Measurements from ENCODE around the gene PCNX2. TPM values are rescaled to one million over a fixed set of nuclear protein-coding genes. Genes with fewer than 3 reads are reported as not detected.

The PCNX2 gene
- total RNA-seq, 1 experiment from 2014 or later: 15.3 TPM

DNA sequence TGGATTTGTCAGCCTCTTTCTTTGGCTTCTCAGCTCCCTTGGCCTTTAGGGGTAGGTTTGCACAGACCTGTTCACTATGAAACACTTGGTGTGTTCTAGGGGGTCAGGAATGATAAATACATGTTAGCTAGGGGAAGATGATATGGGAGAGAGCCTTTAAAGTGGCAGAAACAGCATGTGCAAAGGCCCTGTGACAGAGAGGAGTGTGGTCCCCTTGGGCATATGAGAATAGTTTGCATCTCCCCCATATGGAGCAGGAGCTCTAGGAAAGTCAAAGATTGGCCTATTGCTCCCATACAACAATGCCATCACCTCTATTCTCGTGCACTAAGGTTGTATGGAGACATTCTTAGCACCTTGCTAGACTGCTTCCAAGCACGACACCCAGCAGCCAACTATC is 355.8 kb downstream of the PCNX2 start:
- no peaks in the 10 kb centered on the region for H3K36me3 ChIP-seq (ENCODE audit: control insufficient read depth in 1 of 2, insufficient read depth in 2 of 2, low read length in 2 of 2)
- no peak for DNase-seq (ENCODE audit: low read depth, low spot score)
- H4K20me1 ChIP-seq (ENCODE audit: insufficient read depth): no peaks in the 10 kb centered on the region
- H3K4me3 ChIP-seq (replicated peaks in 1 of 2; ENCODE audit: low read depth in 1 of 2, low read length in 2 of 2): no peak overlapping the region
- no peak overlapping the region for H3K27ac ChIP-seq (ENCODE audit: low read depth, low read length)
- intact Hi-C loops (cut with micrococcal nuclease): no loop called here
- H3K4me2 ChIP-seq (ENCODE audit: low read length): no peak overlapping the region
- no peak for ATAC-seq
- H3K4me1 ChIP-seq (ENCODE audit: control insufficient read depth in 1 of 2, insufficient read depth in 2 of 2, low read length in 2 of 2): no peaks in the 10 kb centered on the region
- H3K79me2 ChIP-seq (ENCODE audit: insufficient read depth, low read length): no peaks in the 10 kb centered on the region
- POLR2A ChIA-PET: no interaction called here
- no peaks in the 10 kb centered on the region for H3K27me3 ChIP-seq (ENCODE audit: insufficient read depth, low read length)
- H2AFZ ChIP-seq (ENCODE audit: low read depth, low read length, poor library complexity, severe bottlenecking): no peak overlapping the region
- TF ChIP-seq, protein P1, sequence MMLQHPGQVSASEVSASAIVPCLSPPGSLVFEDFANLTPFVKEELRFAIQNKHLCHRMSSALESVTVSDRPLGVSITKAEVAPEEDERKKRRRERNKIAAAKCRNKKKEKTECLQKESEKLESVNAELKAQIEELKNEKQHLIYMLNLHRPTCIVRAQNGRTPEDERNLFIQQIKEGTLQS (IDR thresholded peaks at IDR 0.05): no peak
- TF ChIP-seq SP1 (IDR thresholded peaks at IDR 0.05; ENCODE audit: low read depth) (no peak), POLR2AphosphoS5 (IDR thresholded peaks at IDR 0.05; ENCODE audit: low read depth, low read length) (no peak), FOSL1 (IDR thresholded peaks at IDR 0.05; ENCODE audit: low read depth) (no peak), CEBPB (IDR thresholded peaks at IDR 0.05; ENCODE audit: low read depth) (no peak), ZFX (IDR thresholded peaks at IDR 0.05) (no peak), SRF (IDR thresholded peaks at IDR 0.05; ENCODE audit: low read depth) (no peak), POLR2A (IDR thresholded peaks at IDR 0.05; ENCODE audit: borderline replicate concordance, extremely low read depth, insufficient read depth, insufficient read length) (no peak), JUND (IDR thresholded peaks at IDR 0.05) (no peak), RAD21 (IDR thresholded peaks at IDR 0.05; ENCODE audit: low read depth) (no peak)
- RAD21 ChIA-PET (ENCODE audit: low non-redundant PET in 1 of 2, low total read pairs in 2 of 2, uncharacterized antibody in 2 of 2, unreplicated experiment in 2 of 2): no interaction called here
- H3K9me3 ChIP-seq (ENCODE audit: control insufficient read depth in 1 of 2, insufficient read depth in 1 of 2, low read depth in 1 of 2, low read length in 2 of 2): no peaks in the 10 kb centered on the region
- no peak overlapping the region for H3K9ac ChIP-seq (ENCODE audit: low read length)
- CTCF ChIA-PET: no interaction called here
- H3K9me2 ChIP-seq (ENCODE audit: insufficient read depth): no peaks in the 10 kb centered on the region
- no TSS peak for BruUV-seq (replicated peaks)

DNA sequence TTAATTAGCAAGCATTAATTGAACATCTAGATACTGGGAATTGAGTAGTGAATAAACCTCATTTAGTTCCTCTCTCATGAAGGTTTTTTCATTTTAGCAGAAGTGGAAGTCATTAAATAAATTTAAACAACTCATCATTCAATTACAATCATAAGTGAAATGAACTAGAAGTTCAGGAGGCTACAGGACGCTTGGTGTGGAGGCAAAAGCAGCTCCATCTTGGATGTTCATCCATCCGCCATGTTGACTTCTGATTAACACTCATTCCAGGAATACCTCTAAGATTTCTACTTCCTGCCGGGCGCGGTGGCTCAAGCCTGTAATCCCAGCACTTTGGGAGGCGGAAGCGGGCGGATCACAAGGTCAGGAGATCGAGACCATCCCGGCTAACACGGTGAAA is 356.6 kb downstream of the PCNX2 start:
- intact Hi-C loops (cut with micrococcal nuclease): no loop called here
- Histone ChIP-seq H3K9ac (ENCODE audit: low read length) (no peak overlapping the region), H4K20me1 (ENCODE audit: insufficient read depth) (no peaks in the 10 kb centered on the region), H3K4me3 (replicated peaks in 1 of 2; ENCODE audit: low read depth in 1 of 2, low read length in 2 of 2) (no peak overlapping the region), H2AFZ (ENCODE audit: low read depth, low read length, poor library complexity, severe bottlenecking) (no peak overlapping the region), H3K4me2 (ENCODE audit: low read length) (no peak overlapping the region), H3K9me3 (ENCODE audit: control insufficient read depth in 1 of 2, insufficient read depth in 1 of 2, low read depth in 1 of 2, low read length in 2 of 2) (no peaks in the 10 kb centered on the region), H3K36me3 (ENCODE audit: control insufficient read depth in 1 of 2, insufficient read depth in 2 of 2, low read length in 2 of 2) (no peaks in the 10 kb centered on the region), H3K79me2 (ENCODE audit: insufficient read depth, low read length) (no peaks in the 10 kb centered on the region), H3K27ac (ENCODE audit: low read depth, low read length) (no peak overlapping the region), H3K4me1 (ENCODE audit: control insufficient read depth in 1 of 2, insufficient read depth in 2 of 2, low read length in 2 of 2) (no peaks in the 10 kb centered on the region), H3K9me2 (ENCODE audit: insufficient read depth) (no peaks in the 10 kb centered on the region), H3K27me3 (ENCODE audit: insufficient read depth, low read length) (no peaks in the 10 kb centered on the region)
- TF ChIP-seq JUND (IDR thresholded peaks at IDR 0.05) (no peak), SP1 (IDR thresholded peaks at IDR 0.05; ENCODE audit: low read depth) (no peak), SRF (IDR thresholded peaks at IDR 0.05; ENCODE audit: low read depth) (no peak), RAD21 (IDR thresholded peaks at IDR 0.05; ENCODE audit: low read depth) (no peak), ZNF274 (IDR thresholded peaks at IDR 0.05; ENCODE audit: low read depth, low read length) (no peak)
- TF ChIP-seq, protein P1 (IDR thresholded peaks at IDR 0.05): no peak
- ATAC-seq: no peak
- BruUV-seq (replicated peaks): no TSS peak
- no peak for DNase-seq (ENCODE audit: low read depth, low spot score)
- RAD21 ChIA-PET (ENCODE audit: low non-redundant PET in 1 of 2, low total read pairs in 2 of 2, uncharacterized antibody in 2 of 2, unreplicated experiment in 2 of 2): no interaction called here
- POLR2A ChIA-PET: no interaction called here
- CTCF ChIA-PET: no interaction called here

Measured in HCT116 (cell line).